Memory B cell (primary cell): ENCODE results near the gene ZBTB22.
"Not testable (repeated sequence)": the region's sequence is repeated elsewhere in the genome, so short reads cannot be mapped to it uniquely, and the experiment has no call there.

Experiments
- ATAC-seq: fragments of 150-1000 bp; cut with Tn5 transposase; 2 replicates; pipeline ENCODE4 v1.10.0; 2021; ENCODE audit warnings: low read depth, mild to moderate bottlenecking, moderate library complexity
- DNase-seq, 2 donors: peaks; one replicate each; pipeline ENCODE4 v3.0.0; 2022; ENCODE audit warnings: low spot score in 2 of 2
- H3K27ac Mint-ChIP-seq: one replicate; pipeline ENCODE4 v1.8.0; 2022; ENCODE audit warnings: mild to moderate bottlenecking, moderate library complexity, mixed read lengths
- H3K27me3 Mint-ChIP-seq: one replicate; pipeline ENCODE4 v1.8.0; 2022; ENCODE audit warnings: mixed read lengths
- H3K36me3 Mint-ChIP-seq: one replicate; pipeline ENCODE4 v1.8.0; 2022; ENCODE audit warnings: mild to moderate bottlenecking, mixed read lengths
- H3K4me1 Mint-ChIP-seq: one replicate; pipeline ENCODE4 v1.8.0; 2022; ENCODE audit warnings: mixed read lengths
- H3K4me3 Mint-ChIP-seq: one replicate; pipeline ENCODE4 v1.8.0; 2022; ENCODE audit warnings: mild to moderate bottlenecking, moderate library complexity, mixed read lengths
- H3K9me3 Mint-ChIP-seq: one replicate; pipeline ENCODE4 v1.8.0; 2022; ENCODE audit warnings: mixed read lengths

The ZBTB22 gene

GRCh38 chr6:33275795-33276580 lies 41.6 kb downstream of the ZBTB22 start:
- peaks cover 13% of the 10 kb centered on the region for H3K36me3 Mint-ChIP-seq
- peak overlapping the region; percentile 88 for H3K4me3 Mint-ChIP-seq
- not testable (repeated sequence) for ATAC-seq, H3K9me3 Mint-ChIP-seq, H3K27me3 Mint-ChIP-seq, DNase-seq
- H3K27ac Mint-ChIP-seq, result peak overlapping the region; percentile 90
- H3K4me1 Mint-ChIP-seq, result peaks cover 42% of the 10 kb centered on the region

GRCh38 chr6:33273924-33274902 lies 43.3 kb downstream of the ZBTB22 start:
- no peak for ATAC-seq
- H3K27me3 Mint-ChIP-seq, result no peaks in the 10 kb centered on the region
- peaks cover 13% of the 10 kb centered on the region for H3K36me3 Mint-ChIP-seq
- H3K4me3 Mint-ChIP-seq, result peak overlapping the region; percentile 98
- no peaks in the 10 kb centered on the region for H3K9me3 Mint-ChIP-seq
- no peak for DNase-seq
- peak overlapping the region; percentile 97 for H3K27ac Mint-ChIP-seq
- peaks cover 48% of the 10 kb centered on the region for H3K4me1 Mint-ChIP-seq

- Mint-ChIP-seq H3K27me3 (no peaks in the 10 kb centered on the region), H3K36me3 (peaks cover 16% of the 10 kb centered on the region), H3K4me1 (peaks cover 44% of the 10 kb centered on the region), H3K9me3 (no peaks in the 10 kb centered on the region), H3K4me3 (peak overlapping the region; percentile 98), H3K27ac (peak overlapping the region; percentile 97)
- ATAC-seq (no peak), DNase-seq (no peak)
Measured at GRCh38 chr6:33273129-33273923, 44.2 kb downstream of the ZBTB22 start.

GRCh38 chr6:33272275-33273128 lies 45.0 kb downstream of the ZBTB22 start:
- peak; percentile 1 for ATAC-seq
- no peaks in the 10 kb centered on the region for H3K27me3 Mint-ChIP-seq

GRCh38 chr6:33271468-33272274 lies 45.9 kb downstream of the ZBTB22 start, which contains the start of the genes RPS18 and VPS52:
Gene RPS18, plus strand, starts transcription at chr6:33272075. Its CDS starts 45 bp downstream, at chr6:33272120.
Gene VPS52, minus strand, starts transcription at chr6:33271876. Its CDS starts 201 bp downstream, at chr6:33271675.
- Mint-ChIP-seq H3K9me3 (no peaks in the 10 kb centered on the region), H3K4me1 (peaks cover 37% of the 10 kb centered on the region), H3K27ac (peak within 1 kb of the TSS; percentile 97), H3K4me3 (peak within 1 kb of the TSS; percentile 98), H3K36me3 (peaks cover 25% of the 10 kb centered on the region), H3K27me3 (no peaks in the 10 kb centered on the region)
- peak; percentile 85 for ATAC-seq
- peak; percentile 93 to 95 for DNase-seq

More at GRCh38 chr6:33272275-33273128, 45.0 kb downstream of the ZBTB22 start:
- Mint-ChIP-seq H3K27ac (peak overlapping the region; percentile 97), H3K4me1 (peaks cover 38% of the 10 kb centered on the region), H3K4me3 (peak overlapping the region; percentile 98), H3K9me3 (no peaks in the 10 kb centered on the region), H3K36me3 (peaks cover 23% of the 10 kb centered on the region)
- DNase-seq, result no peak

- Mint-ChIP-seq H3K27me3 (no peaks in the 10 kb centered on the region), H3K27ac (peak overlapping the region; percentile 97), H3K4me3 (peak overlapping the region; percentile 98), H3K4me1 (peaks cover 31% of the 10 kb centered on the region), H3K36me3 (peaks cover 30% of the 10 kb centered on the region), H3K9me3 (no peaks in the 10 kb centered on the region)
- DNase-seq (no peak), ATAC-seq (peak; percentile 25)
Measured at GRCh38 chr6:33271117-33271467, 46.5 kb downstream of the ZBTB22 start.
